Ishikawa (cell line): ENCODE data around the gene ZNF644.

Experiments used
- CEBPB ChIP-seq: IDR thresholded peaks from 2 replicates; pipeline ENCODE4 v1.6.1; 2012
- EGR1 ChIP-seq: IDR thresholded peaks from 2 replicates; pipeline ENCODE4 v1.6.1; 2012
- EP300 ChIP-seq: IDR thresholded peaks from 2 replicates; pipeline ENCODE4 v1.6.1; 2012; ENCODE audit warnings: borderline replicate concordance
- NFIC ChIP-seq: IDR thresholded peaks from 2 replicates; pipeline ENCODE4 v1.6.1; 2012
- RAD21 ChIP-seq: IDR thresholded peaks from 2 replicates; pipeline ENCODE4 v1.6.1; 2012; ENCODE audit warnings: low read depth
- TAF1 ChIP-seq: IDR thresholded peaks from 2 replicates; pipeline ENCODE4 v1.6.1; 2012; ENCODE audit warnings: low read depth, mild to moderate bottlenecking
- USF1 ChIP-seq: IDR thresholded peaks from 2 replicates; pipeline ENCODE4 v1.6.1; 2012
- YY1 ChIP-seq: IDR thresholded peaks from 2 replicates; pipeline ENCODE4 v1.6.1; 2012; ENCODE audit warnings: low read depth
- ZBTB7A ChIP-seq: IDR thresholded peaks from 2 replicates; pipeline ENCODE4 v1.6.1; 2012; ENCODE audit warnings: low read depth
- TF ChIP-seq, protein P1 (sequence below): IDR thresholded peaks from 2 replicates; pipeline ENCODE4 v1.6.1; 2012; ENCODE audit warnings: low read depth, mild to moderate bottlenecking
- TF ChIP-seq, protein P2 (sequence below): IDR thresholded peaks from 2 replicates; pipeline ENCODE4 v1.6.1; 2012

DNA sequence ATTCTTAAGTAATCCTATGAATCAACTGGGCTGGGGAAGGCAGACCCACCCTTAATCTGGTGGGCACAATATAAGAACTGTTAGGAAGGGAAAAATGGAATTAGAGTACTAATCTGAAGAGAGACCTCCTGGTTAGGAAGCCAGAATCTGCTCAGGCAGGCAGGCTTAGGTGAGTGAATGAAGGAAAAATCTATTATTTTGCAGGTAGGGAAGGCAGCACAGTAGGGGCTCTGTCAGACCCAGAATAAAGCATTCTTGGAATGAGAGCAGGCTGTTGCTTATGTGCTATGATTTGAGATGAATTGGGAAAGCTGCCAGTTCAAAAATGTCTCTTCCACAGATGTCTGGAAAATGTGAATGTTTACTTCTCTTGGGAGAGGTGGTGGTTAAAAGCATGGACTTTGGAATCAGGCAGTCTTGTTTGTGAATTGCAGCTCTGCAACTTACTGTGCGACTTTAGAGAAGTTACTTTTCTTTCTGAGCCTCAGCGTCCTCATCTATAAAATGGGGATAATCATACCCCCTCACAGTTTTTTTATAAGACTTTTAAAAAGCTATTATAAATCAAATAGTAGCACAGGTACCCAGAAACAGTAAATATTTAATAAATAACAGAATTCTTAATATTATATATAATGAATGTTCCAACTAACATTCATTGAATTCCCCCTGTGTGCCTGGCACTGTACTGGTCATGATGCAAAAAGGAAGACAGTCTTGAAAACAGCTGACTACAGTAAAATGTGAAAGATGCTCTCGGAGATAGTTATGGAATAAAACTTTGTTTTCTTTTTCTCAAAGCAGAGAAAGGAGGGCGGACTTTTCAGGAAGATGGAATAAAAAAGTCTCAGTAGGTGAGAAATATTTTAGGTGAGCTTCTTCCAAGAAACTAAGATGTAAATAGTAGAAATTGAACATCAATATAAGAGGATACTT is 15.3 kb upstream of the ZNF644 start:
- TF ChIP-seq USF1 (no peak), TAF1 (no peak), EP300 (no peak), RAD21 (no peak), ZBTB7A (no peak), CEBPB (no peak), NFIC (no peak), YY1 (no peak), EGR1 (no peak)
- TF ChIP-seq, protein P1, sequence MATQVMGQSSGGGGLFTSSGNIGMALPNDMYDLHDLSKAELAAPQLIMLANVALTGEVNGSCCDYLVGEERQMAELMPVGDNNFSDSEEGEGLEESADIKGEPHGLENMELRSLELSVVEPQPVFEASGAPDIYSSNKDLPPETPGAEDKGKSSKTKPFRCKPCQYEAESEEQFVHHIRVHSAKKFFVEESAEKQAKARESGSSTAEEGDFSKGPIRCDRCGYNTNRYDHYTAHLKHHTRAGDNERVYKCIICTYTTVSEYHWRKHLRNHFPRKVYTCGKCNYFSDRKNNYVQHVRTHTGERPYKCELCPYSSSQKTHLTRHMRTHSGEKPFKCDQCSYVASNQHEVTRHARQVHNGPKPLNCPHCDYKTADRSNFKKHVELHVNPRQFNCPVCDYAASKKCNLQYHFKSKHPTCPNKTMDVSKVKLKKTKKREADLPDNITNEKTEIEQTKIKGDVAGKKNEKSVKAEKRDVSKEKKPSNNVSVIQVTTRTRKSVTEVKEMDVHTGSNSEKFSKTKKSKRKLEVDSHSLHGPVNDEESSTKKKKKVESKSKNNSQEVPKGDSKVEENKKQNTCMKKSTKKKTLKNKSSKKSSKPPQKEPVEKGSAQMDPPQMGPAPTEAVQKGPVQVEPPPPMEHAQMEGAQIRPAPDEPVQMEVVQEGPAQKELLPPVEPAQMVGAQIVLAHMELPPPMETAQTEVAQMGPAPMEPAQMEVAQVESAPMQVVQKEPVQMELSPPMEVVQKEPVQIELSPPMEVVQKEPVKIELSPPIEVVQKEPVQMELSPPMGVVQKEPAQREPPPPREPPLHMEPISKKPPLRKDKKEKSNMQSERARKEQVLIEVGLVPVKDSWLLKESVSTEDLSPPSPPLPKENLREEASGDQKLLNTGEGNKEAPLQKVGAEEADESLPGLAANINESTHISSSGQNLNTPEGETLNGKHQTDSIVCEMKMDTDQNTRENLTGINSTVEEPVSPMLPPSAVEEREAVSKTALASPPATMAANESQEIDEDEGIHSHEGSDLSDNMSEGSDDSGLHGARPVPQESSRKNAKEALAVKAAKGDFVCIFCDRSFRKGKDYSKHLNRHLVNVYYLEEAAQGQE = no peak
- TF ChIP-seq, protein P2, sequence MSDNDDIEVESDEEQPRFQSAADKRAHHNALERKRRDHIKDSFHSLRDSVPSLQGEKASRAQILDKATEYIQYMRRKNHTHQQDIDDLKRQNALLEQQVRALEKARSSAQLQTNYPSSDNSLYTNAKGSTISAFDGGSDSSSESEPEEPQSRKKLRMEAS = no peak
